GM10248 (cell line): Measurements from ENCODE around the gene SLC25A34.

Experiments
- CTCF ChIA-PET: fragments of 300-600 bp; sonication (Branson Sonifier 250); formaldehyde crosslinking; extraction: SDS; loops from one replicate; lab custom pipeline; 2021; ENCODE audit warnings: antibody characterized with exemption; lab: Yijun Ruan, JAX
- POLR2A ChIA-PET: fragments of 350-650 bp; sonication (Branson Sonifier 250); formaldehyde crosslinking; extraction: SDS; loops from one replicate; lab custom pipeline; 2020; ENCODE audit warnings: antibody characterized with exemption; lab: Yijun Ruan, JAX
- DNase-seq: peaks from one replicate; pipeline ENCODE4 v3.0.0; 2012; ENCODE audit errors: extremely low spot score
- CTCF ChIP-seq: IDR thresholded peaks from 2 replicates; pipeline ENCODE4 v1.5.1; 2012; ENCODE audit warnings: mild to moderate bottlenecking, low read depth; ENCODE audit errors: extremely low read depth, missing control alignments, control extremely low read depth

SLC25A34 gene

GRCh38 chr1:15730936-15731335 lies 5.1 kb upstream of the SLC25A34 start:
- no peak for DNase-seq
- TF ChIP-seq CTCF = no peak
- ChIA-PET POLR2A (no interaction called here), CTCF (interaction anchor here (3.1 kb wide), 1 partner anchor 10 kb away, joined by 11 read pairs; no protein-coding TSS in a partner anchor)

- POLR2A ChIA-PET = interaction anchor here (0.5 kb wide), 1 partner anchor 29 kb away, joined by 3 read pairs; no protein-coding TSS in a partner anchor
- no peak for TF ChIP-seq CTCF
- no peak for DNase-seq
- CTCF ChIA-PET = interaction anchor here (1.2 to 3.1 kb wide), 3 partner anchors 9 to 66 kb away, joined by 3 to 11 read pairs (median 3); no protein-coding TSS in a partner anchor
Measured at GRCh38 chr1:15731735-15732685, 4.0 kb upstream of the SLC25A34 start.

- TF ChIP-seq CTCF = no peak
- DNase-seq = no peak
- ChIA-PET CTCF (interaction anchor here (1.2 to 3.1 kb wide), 3 partner anchors 8 to 67 kb away, joined by 3 to 11 read pairs (median 3); no protein-coding TSS in a partner anchor), POLR2A (no interaction called here)
Measured at GRCh38 chr1:15732686-15733081, 3.4 kb upstream of the SLC25A34 start.

- TF ChIP-seq CTCF = no peak
- ChIA-PET CTCF (interaction anchor here (0.8 to 3.1 kb wide), 2 partner anchors 8 to 70 kb away, joined by 3 to 11 read pairs; no protein-coding TSS in a partner anchor), POLR2A (no interaction called here)
- DNase-seq = no peak
Measured at GRCh38 chr1:15733218-15733725, 2.8 kb upstream of the SLC25A34 start.

GRCh38 chr1:15733726-15734226 lies 2.3 kb upstream of the SLC25A34 start:
- DNase-seq = no peak
- CTCF ChIA-PET = interaction anchor here (0.8 kb wide), 1 partner anchor 70 kb away, joined by 3 read pairs; no protein-coding TSS in a partner anchor
- POLR2A ChIA-PET = no interaction called here
- TF ChIP-seq CTCF = no peak

- ChIA-PET POLR2A (no interaction called here), CTCF (no interaction called here)
- DNase-seq = no peak
- no peak for TF ChIP-seq CTCF
Measured at GRCh38 chr1:15734296-15734695, 1.8 kb upstream of the SLC25A34 start.
